Loucy (cell line): ENCODE data around the gene TRIM60.

Experiments
- CTCF ChIP-seq: fragments of 200-600 bp; sonication (generic); conservative IDR thresholded peaks from 2 replicates; pipeline ENCODE4 v1.5.1; 2014; ENCODE audit warnings: mild to moderate bottlenecking, antibody characterized with exemption, low read length
- EZH2phosphoT487 ChIP-seq: fragments of 200-600 bp; IDR thresholded peaks from 2 replicates; pipeline ENCODE4 v1.6.1; 2018; ENCODE audit warnings: antibody characterized with exemption, mild to moderate bottlenecking, moderate library complexity, borderline replicate concordance

GRCh38 chr4:165010991-165011390 lies 20.8 kb upstream of the TRIM60 start:
- TF ChIP-seq CTCF (no peak), EZH2phosphoT487 (no peak)
